ENCODE results near the gene WDR41. TPM values are rescaled to one million over a fixed set of nuclear protein-coding genes. Genes with fewer than 3 reads are reported as not detected.

Gene WDR41
- total RNA-seq, 1 experiment from 2014 or later, result 39.8 TPM

DNA sequence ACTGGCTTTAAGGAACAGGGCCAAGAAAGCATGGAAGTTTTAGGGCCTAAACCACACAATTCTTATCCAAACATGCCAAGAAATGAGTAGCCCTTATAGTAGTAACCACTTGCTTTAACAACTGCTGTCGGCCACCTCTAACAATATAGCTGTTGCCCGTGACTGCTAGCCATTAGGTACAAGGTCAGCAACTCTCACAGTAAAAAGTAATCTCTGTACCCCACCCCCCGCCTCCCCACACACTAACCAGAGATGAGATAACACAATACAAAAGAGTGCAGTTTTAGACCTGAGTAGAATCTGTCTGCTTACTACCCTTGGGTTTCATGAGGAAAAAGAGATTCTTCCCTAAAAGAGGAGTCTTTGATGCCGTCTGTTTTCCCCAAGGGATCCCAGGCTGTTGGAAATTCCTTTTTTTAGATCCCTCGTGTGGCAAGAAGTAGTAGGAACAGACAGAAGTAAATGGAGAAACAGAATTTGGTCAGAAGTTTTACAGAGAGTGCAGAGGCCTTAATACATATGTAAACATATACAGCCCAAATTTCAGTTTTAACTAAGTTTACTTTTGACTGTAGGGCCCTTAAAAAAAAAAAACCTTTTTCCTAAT, 94.3 kb downstream of the WDR41 start (continued):
- TF ChIP-seq, protein P1, sequence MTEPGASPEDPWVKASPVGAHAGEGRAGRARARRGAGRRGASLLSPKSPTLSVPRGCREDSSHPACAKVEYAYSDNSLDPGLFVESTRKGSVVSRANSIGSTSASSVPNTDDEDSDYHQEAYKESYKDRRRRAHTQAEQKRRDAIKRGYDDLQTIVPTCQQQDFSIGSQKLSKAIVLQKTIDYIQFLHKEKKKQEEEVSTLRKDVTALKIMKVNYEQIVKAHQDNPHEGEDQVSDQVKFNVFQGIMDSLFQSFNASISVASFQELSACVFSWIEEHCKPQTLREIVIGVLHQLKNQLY (CRISPR knock-in tag; IDR thresholded peaks at IDR 0.05), result no peak
- TF ChIP-seq RELA (CRISPR knock-in tag; IDR thresholded peaks at IDR 0.05; ENCODE audit: borderline replicate concordance) (no peak), ZNF263 (CRISPR knock-in tag; IDR thresholded peaks at IDR 0.05; ENCODE audit: low read depth) (no peak), E2F4 (CRISPR knock-in tag; IDR thresholded peaks at IDR 0.05; ENCODE audit: borderline replicate concordance, low read depth) (no peak), ZNF219 (CRISPR knock-in tag; IDR thresholded peaks at IDR 0.05; ENCODE audit: borderline replicate concordance) (no peak), AR (CRISPR knock-in tag; IDR thresholded peaks at IDR 0.05) (no peak), ELF4 (CRISPR knock-in tag; IDR thresholded peaks at IDR 0.05; ENCODE audit: low read depth) (no peak), HMGXB4 (CRISPR knock-in tag; IDR thresholded peaks at IDR 0.05) (no peak), CREB1 (CRISPR knock-in tag; IDR thresholded peaks at IDR 0.05) (no peak)
- TF ChIP-seq, protein P2, sequence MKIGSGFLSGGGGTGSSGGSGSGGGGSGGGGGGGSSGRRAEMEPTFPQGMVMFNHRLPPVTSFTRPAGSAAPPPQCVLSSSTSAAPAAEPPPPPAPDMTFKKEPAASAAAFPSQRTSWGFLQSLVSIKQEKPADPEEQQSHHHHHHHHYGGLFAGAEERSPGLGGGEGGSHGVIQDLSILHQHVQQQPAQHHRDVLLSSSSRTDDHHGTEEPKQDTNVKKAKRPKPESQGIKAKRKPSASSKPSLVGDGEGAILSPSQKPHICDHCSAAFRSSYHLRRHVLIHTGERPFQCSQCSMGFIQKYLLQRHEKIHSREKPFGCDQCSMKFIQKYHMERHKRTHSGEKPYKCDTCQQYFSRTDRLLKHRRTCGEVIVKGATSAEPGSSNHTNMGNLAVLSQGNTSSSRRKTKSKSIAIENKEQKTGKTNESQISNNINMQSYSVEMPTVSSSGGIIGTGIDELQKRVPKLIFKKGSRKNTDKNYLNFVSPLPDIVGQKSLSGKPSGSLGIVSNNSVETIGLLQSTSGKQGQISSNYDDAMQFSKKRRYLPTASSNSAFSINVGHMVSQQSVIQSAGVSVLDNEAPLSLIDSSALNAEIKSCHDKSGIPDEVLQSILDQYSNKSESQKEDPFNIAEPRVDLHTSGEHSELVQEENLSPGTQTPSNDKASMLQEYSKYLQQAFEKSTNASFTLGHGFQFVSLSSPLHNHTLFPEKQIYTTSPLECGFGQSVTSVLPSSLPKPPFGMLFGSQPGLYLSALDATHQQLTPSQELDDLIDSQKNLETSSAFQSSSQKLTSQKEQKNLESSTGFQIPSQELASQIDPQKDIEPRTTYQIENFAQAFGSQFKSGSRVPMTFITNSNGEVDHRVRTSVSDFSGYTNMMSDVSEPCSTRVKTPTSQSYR (CRISPR knock-in tag; IDR thresholded peaks at IDR 0.05), result no peak

DNA sequence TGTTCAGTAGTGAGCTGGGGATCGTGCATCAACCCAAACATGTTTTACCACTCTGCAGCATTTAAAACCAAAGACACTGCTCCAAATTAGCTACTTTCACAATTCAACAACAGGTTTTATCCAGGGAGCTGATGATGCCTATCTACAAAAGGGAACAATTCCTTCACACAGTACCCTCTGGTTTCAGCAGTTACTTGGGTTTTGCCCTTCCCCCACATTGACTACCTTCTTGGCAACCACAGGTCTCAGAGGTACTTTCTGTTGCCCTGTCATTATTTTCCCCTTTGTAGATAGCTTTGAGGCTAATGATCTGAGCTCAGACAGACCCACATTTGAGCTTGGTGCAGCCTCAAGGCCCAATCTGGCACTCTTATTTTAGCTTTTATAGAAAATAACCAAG, 96.1 kb downstream of the WDR41 start:
- no peak overlapping the region for H3K27ac Mint-ChIP-seq
- no peaks in the 10 kb centered on the region for H3K27me3 Mint-ChIP-seq (ENCODE audit: low read depth)
- ChIA-PET CTCF (interaction anchor here (0.9 kb wide), 1 partner anchor 96 kb away, joined by 3 read pairs; the partner anchor contains the start of gene WDR41), POLR2A (no interaction called here)
- DNase-seq (ENCODE audit: low spot score) (no peak), ATAC-seq (no peak)
- H3K9me3 Mint-ChIP-seq, result no peaks in the 10 kb centered on the region
- H3K36me3 Mint-ChIP-seq, result no peaks in the 10 kb centered on the region
- H3K4me1 Mint-ChIP-seq, result peaks cover 10% of the 10 kb centered on the region
- no peak overlapping the region for H3K4me3 Mint-ChIP-seq
- TF ChIP-seq GRHL2 (CRISPR knock-in tag; IDR thresholded peaks at IDR 0.05; ENCODE audit: insufficient replicate concordance, severe bottlenecking) (no peak), ESRRA (CRISPR knock-in tag; IDR thresholded peaks at IDR 0.05; ENCODE audit: borderline replicate concordance) (no peak), USF2 (CRISPR knock-in tag; IDR thresholded peaks at IDR 0.05) (no peak), FOXP1 (CRISPR knock-in tag; IDR thresholded peaks at IDR 0.05; ENCODE audit: borderline replicate concordance) (no peak), SP1 (CRISPR knock-in tag; conservative IDR thresholded peaks at IDR 0.05) (no peak), TEAD4 (CRISPR knock-in tag; IDR thresholded peaks at IDR 0.05) (no peak), NR3C1 (CRISPR knock-in tag; conservative IDR thresholded peaks at IDR 0.05; ENCODE audit: low read depth) (no peak), ZBTB21 (CRISPR knock-in tag; IDR thresholded peaks at IDR 0.05; ENCODE audit: borderline replicate concordance) (no peak)
- TF ChIP-seq, protein P3, sequence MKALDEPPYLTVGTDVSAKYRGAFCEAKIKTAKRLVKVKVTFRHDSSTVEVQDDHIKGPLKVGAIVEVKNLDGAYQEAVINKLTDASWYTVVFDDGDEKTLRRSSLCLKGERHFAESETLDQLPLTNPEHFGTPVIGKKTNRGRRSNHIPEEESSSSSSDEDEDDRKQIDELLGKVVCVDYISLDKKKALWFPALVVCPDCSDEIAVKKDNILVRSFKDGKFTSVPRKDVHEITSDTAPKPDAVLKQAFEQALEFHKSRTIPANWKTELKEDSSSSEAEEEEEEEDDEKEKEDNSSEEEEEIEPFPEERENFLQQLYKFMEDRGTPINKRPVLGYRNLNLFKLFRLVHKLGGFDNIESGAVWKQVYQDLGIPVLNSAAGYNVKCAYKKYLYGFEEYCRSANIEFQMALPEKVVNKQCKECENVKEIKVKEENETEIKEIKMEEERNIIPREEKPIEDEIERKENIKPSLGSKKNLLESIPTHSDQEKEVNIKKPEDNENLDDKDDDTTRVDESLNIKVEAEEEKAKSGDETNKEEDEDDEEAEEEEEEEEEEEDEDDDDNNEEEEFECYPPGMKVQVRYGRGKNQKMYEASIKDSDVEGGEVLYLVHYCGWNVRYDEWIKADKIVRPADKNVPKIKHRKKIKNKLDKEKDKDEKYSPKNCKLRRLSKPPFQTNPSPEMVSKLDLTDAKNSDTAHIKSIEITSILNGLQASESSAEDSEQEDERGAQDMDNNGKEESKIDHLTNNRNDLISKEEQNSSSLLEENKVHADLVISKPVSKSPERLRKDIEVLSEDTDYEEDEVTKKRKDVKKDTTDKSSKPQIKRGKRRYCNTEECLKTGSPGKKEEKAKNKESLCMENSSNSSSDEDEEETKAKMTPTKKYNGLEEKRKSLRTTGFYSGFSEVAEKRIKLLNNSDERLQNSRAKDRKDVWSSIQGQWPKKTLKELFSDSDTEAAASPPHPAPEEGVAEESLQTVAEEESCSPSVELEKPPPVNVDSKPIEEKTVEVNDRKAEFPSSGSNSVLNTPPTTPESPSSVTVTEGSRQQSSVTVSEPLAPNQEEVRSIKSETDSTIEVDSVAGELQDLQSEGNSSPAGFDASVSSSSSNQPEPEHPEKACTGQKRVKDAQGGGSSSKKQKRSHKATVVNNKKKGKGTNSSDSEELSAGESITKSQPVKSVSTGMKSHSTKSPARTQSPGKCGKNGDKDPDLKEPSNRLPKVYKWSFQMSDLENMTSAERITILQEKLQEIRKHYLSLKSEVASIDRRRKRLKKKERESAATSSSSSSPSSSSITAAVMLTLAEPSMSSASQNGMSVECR (CRISPR knock-in tag; IDR thresholded peaks at IDR 0.05; ENCODE audit: borderline replicate concordance), result no peak
- TF ChIP-seq, protein P4, sequence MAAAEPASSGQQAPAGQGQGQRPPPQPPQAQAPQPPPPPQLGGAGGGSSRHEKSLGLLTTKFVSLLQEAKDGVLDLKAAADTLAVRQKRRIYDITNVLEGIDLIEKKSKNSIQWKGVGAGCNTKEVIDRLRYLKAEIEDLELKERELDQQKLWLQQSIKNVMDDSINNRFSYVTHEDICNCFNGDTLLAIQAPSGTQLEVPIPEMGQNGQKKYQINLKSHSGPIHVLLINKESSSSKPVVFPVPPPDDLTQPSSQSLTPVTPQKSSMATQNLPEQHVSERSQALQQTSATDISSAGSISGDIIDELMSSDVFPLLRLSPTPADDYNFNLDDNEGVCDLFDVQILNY (CRISPR knock-in tag; IDR thresholded peaks at IDR 0.05), result no peak
